GM23248 (cell line): ENCODE results near the gene CCBE1. TPM values are rescaled to one million over a fixed set of nuclear protein-coding genes. Genes with fewer than 3 reads are reported as not detected.
A peak's percentile ranks its signal among the peaks of the same experiment; 100 is the strongest.

Source experiments
- DNase-seq: peaks from one replicate; pipeline ENCODE4 v3.0.0-alpha.2; 2015
- H2AFZ ChIP-seq: fragments of 200-600 bp; sonication (generic); 2 replicates; pipeline ENCODE4 v1.6.1; 2016; ENCODE audit warnings: antibody characterized with exemption
- H3F3A ChIP-seq: fragments of 200-600 bp; sonication (generic); 2 replicates; pipeline ENCODE4 v1.6.1; 2016; ENCODE audit warnings: mild to moderate bottlenecking, antibody characterized with exemption, mixed run types; ENCODE audit not compliant: insufficient read depth
- H3K27ac ChIP-seq: fragments of 200-600 bp; sonication (generic); 2 replicates; pipeline ENCODE4 v1.5.1; 2016; ENCODE audit warnings: mild to moderate bottlenecking
- H3K27me3 ChIP-seq: fragments of 200-600 bp; sonication (generic); replicated peaks from 2 replicates; pipeline ENCODE4 v1.6.1; 2016; ENCODE audit warnings: mild to moderate bottlenecking; ENCODE audit not compliant: insufficient read depth
- H3K36me3 ChIP-seq: fragments of 200-600 bp; sonication (generic); 2 replicates; pipeline ENCODE4 v1.6.1; 2016; ENCODE audit warnings: low read depth, mild to moderate bottlenecking
- H3K4me1 ChIP-seq: fragments of 200-600 bp; sonication (generic); 2 replicates; pipeline ENCODE4 v1.6.1; 2016; ENCODE audit warnings: mild to moderate bottlenecking; ENCODE audit not compliant: insufficient read depth
- H3K4me2 ChIP-seq: fragments of 200-600 bp; sonication (generic); one replicate; pipeline ENCODE4 v1.6.1; 2016; ENCODE audit warnings: mild to moderate bottlenecking; ENCODE audit not compliant: unreplicated experiment
- H3K4me3 ChIP-seq: fragments of 200-600 bp; sonication (generic); 2 replicates; pipeline ENCODE4 v1.5.1; 2016; ENCODE audit warnings: mild to moderate bottlenecking
- H3K79me2 ChIP-seq: fragments of 200-600 bp; sonication (generic); 2 replicates; pipeline ENCODE4 v1.6.1; 2016; ENCODE audit warnings: mild to moderate bottlenecking; ENCODE audit not compliant: insufficient read depth
- H3K9ac ChIP-seq: fragments of 200-600 bp; sonication (generic); 2 replicates; pipeline ENCODE4 v1.6.1; 2016; ENCODE audit warnings: mild to moderate bottlenecking
- H3K9me2 ChIP-seq: fragments of 200-600 bp; sonication (generic); 2 replicates; pipeline ENCODE4 v1.6.1; 2016; ENCODE audit warnings: mixed run types, mild to moderate bottlenecking, moderate library complexity; ENCODE audit not compliant: insufficient read depth
- H3K9me3 ChIP-seq: fragments of 200-600 bp; sonication (generic); one replicate; pipeline ENCODE4 v1.6.1; 2017; ENCODE audit warnings: low read depth
- H4K20me1 ChIP-seq: fragments of 200-600 bp; sonication (generic); 2 replicates; pipeline ENCODE4 v1.6.0; 2016; ENCODE audit not compliant: insufficient read depth
- EZH2 ChIP-seq: fragments of 200-600 bp; sonication (generic); IDR thresholded peaks from 2 replicates; pipeline ENCODE4 v1.6.1; 2018; ENCODE audit warnings: antibody characterized with exemption, mild to moderate bottlenecking; ENCODE audit not compliant: insufficient read depth, poor library complexity, severe bottlenecking
- EZH2phosphoT487 ChIP-seq: fragments of 200-600 bp; sonication (generic); IDR thresholded peaks from 2 replicates; pipeline ENCODE4 v1.6.1; 2018; ENCODE audit warnings: antibody characterized with exemption, moderate library complexity, mild to moderate bottlenecking, low read depth; ENCODE audit not compliant: insufficient read depth
- WGBS, 2 experiments: methylation state at CpG; one replicate each; pipeline ENCODE4 v1.1.6; 2015 to 2017; ENCODE audit warnings: low lambda C conversion rate in 2 of 2, low coverage in 1 of 2; ENCODE audit errors: missing lambda C conversion rate in 2 of 2; 5-methylcytosine and 5-hydroxymethylcytosine counted together
- in situ Hi-C: fragments of 300-500 bp; cut with MboI; formaldehyde crosslinking; loops from 2 replicates; pipeline ENCODE4 v1.15.0; 2020
- polyA plus RNA-seq: library from polyadenylated mRNA; unstranded; fragments of >200 nt; fragmentation: Nextera tagmentation; extraction: Ambion mirVana; gene quantifications from 2 replicates; pipeline ENCODE4 v1.2.1, GENCODE V29; 2016
- total RNA-seq: library from RNA; depleted of rRNA; stranded (reverse); fragments of >200 nt; shearing (Covaris generic); gene quantifications from 2 replicates; pipeline ENCODE4 v1.2.3, GENCODE V29; 2014

Gene CCBE1
- total and polyA plus RNA-seq, 2 experiments from 2014 or later, result 16.6 to 33.6 TPM

DNA sequence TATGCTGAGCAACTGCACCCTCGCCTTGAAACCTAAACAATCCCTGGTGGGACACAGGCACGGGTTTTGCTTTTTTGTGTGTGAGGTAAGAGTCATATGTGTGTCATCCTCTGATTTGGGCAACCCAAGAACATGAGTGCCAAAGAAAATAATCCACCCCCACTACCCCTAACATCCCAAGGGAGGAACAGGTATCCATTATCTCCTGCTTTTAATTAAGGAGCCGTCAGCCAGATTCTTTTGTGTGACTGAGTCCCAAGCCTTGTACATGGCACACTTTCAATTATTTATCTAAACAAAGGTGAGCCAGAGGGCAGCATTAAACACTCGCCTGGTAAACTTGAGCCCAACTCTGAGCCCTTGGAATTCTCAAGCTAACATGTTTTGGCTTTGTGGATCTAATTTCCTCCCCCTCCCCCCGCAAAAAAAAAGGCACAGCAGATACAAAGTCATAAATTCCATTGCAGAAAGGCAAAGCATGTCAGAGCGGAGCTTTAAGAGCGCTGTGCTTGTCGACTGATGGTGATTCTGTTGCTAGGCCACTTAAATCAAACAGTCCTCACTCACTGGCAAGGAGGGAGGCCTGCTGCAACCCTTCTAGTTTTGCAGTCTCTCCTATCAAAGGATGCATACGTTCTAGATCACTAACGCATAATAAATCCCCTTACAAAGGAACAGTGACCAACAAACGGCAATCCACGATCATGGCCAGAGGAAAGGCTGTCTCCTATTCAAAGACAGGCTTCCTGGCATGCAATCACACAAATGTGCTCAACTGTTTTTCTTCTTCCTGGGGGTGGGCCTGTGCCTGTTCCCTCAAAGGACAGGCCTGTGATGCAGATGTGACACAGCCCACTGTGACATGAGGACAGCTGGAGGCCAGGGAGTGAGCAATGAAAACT, 194.7 kb downstream of the CCBE1 start:
- H3K9me2 ChIP-seq, result no peaks in the 10 kb centered on the region
- TF ChIP-seq EZH2, result no peak
- TF ChIP-seq EZH2phosphoT487, result no peak
- H3K27ac ChIP-seq, result peak overlapping the region; percentile 54
- H3K9ac ChIP-seq, result peak overlapping the region; percentile 56
- no peaks in the 10 kb centered on the region for H4K20me1 ChIP-seq
- H3K36me3 ChIP-seq, result no peaks in the 10 kb centered on the region
- peaks cover 26% of the 10 kb centered on the region for H3K4me1 ChIP-seq
- peak; percentile 88 for DNase-seq
- peak overlapping the region; percentile 16 for H3K4me3 ChIP-seq
- in situ Hi-C loops, result no loop called here
- 6 to 7% methylated on average over 12 of the region's 12 CpGs for WGBS, 2 experiments
- no peaks in the 10 kb centered on the region for H3K9me3 ChIP-seq
- H2AFZ ChIP-seq, result no peak overlapping the region
- peak overlapping the region; percentile 55 for H3K4me2 ChIP-seq
- H3K27me3 ChIP-seq, result 0 out of 2 replicates have a peak, but pooled peaks cover 3% of the 10 kb centered on the region
- no peaks in the 10 kb centered on the region for H3K79me2 ChIP-seq
- H3F3A ChIP-seq, result peaks cover 18% of the 10 kb centered on the region

DNA sequence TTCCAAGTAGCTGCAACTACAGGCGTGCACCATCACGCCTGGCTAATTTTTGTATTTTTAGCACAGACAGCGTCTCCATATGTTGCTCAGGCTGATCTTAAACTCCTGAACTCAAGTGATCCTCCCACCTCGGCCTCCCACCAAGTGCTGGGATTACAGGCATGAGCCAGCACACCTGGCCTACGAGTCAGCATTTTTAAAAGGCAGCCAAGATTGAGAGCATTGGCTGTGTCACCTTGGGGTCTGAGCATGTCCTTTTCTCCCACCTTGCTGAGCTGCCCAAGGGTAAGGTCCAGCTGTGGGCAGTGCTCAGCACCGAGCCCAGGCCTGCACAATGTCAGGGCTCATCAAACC, 195.3 kb downstream of the CCBE1 start:
- peak overlapping the region; percentile 55 for H3K4me2 ChIP-seq
- no peak for DNase-seq
- H3K36me3 ChIP-seq, result no peaks in the 10 kb centered on the region
- no peaks in the 10 kb centered on the region for H3K79me2 ChIP-seq
- no peak overlapping the region for H2AFZ ChIP-seq
- H4K20me1 ChIP-seq, result no peaks in the 10 kb centered on the region
- no peak overlapping the region; the same call in 1 of the 2 replicates for H3K9ac ChIP-seq
- H3K27ac ChIP-seq, result 0 out of 2 replicates have a peak overlapping the region, but pooled peaks have one; percentile 54
- peaks cover 26% of the 10 kb centered on the region for H3K4me1 ChIP-seq
- H3K4me3 ChIP-seq, result no peak overlapping the region
- no peaks in the 10 kb centered on the region for H3K9me2 ChIP-seq
- H3F3A ChIP-seq, result peaks cover 18% of the 10 kb centered on the region; the same call in 1 of the 2 replicates
- no peak for TF ChIP-seq EZH2
- no peak for TF ChIP-seq EZH2phosphoT487
- in situ Hi-C loops, result no loop called here
- WGBS, 2 experiments, result 67 to 71% methylated on average over 6 of the region's 6 CpGs
- H3K27me3 ChIP-seq, result 0 out of 2 replicates have a peak, but pooled peaks cover 3% of the 10 kb centered on the region
- H3K9me3 ChIP-seq, result no peaks in the 10 kb centered on the region

DNA sequence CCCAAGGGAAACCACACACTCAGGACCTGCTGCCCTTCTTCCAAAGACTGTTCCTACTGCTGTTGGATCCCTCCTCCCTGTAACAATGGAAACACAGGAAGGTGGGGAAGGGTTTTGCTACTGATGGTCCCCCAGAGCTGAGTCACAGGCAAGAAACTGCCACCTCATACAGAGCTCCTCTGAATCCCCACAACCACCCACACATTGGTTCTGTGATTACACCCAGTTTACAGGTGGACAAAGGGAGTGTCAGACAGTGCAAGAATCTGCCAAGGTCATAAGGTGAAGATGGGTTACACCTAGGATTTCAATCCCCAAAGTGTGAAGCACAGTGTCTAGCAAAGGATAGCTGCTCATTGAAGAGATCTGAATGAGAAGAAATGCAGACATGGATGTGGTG, 196.5 kb downstream of the CCBE1 start:
- Histone ChIP-seq H2AFZ (no peak overlapping the region), H3K4me3 (no peak overlapping the region), H4K20me1 (no peaks in the 10 kb centered on the region), H3K36me3 (no peaks in the 10 kb centered on the region), H3K79me2 (no peaks in the 10 kb centered on the region), H3K4me2 (no peak overlapping the region), H3F3A (peaks cover 18% of the 10 kb centered on the region; the same call in 1 of the 2 replicates), H3K27ac (no peak overlapping the region), H3K27me3 (0 out of 2 replicates have a peak, but pooled peaks cover 3% of the 10 kb centered on the region), H3K4me1 (peaks cover 26% of the 10 kb centered on the region), H3K9ac (no peak overlapping the region), H3K9me3 (no peaks in the 10 kb centered on the region), H3K9me2 (no peaks in the 10 kb centered on the region)
- TF ChIP-seq EZH2, result no peak
- TF ChIP-seq EZH2phosphoT487, result no peak
- DNase-seq, result peak; percentile 23
- in situ Hi-C loops, result no loop called here

DNA sequence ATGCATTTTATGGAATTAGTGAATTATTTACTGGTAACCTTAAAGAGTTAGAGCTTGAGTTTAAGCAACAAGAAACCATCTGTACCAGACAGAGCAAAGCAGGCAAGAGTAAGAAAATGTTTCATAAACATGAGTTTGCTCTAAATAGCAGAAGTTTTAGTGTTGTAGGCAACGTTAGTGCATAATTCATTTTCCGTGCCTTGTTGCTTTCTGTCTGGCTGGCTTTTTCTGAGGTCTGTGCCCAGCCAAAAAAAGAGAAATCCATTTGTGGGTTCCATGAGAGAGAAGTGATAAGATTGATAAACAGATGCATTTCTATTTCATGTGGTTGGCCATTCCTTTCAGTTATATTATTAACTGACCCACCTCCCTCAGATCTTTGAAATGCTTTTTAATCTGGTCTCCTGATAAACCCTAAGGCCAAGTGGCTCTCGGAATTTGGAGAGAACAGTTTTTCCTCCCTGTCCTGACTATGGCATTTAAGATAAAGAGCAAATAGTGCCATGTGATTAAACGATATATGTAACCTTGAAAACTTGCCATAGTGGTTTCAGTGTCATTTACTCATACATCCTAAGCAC, 198.6 kb downstream of the CCBE1 start:
- peaks cover 20% of the 10 kb centered on the region for H3K4me1 ChIP-seq
- H3K27ac ChIP-seq, result no peak overlapping the region
- H3K4me2 ChIP-seq, result no peak overlapping the region
- in situ Hi-C loops, result no loop called here
- no peaks in the 10 kb centered on the region for H3K36me3 ChIP-seq
- H3K9me3 ChIP-seq, result no peaks in the 10 kb centered on the region
- no peaks in the 10 kb centered on the region for H3K79me2 ChIP-seq
- H4K20me1 ChIP-seq, result no peaks in the 10 kb centered on the region
- DNase-seq, result no peak
- H3K9me2 ChIP-seq, result no peaks in the 10 kb centered on the region
- H2AFZ ChIP-seq, result no peak overlapping the region
- no peak overlapping the region for H3K9ac ChIP-seq
- TF ChIP-seq EZH2 (no peak), EZH2phosphoT487 (no peak)
- WGBS, 2 experiments, result 76 to 84% methylated on average over 4 of the region's 4 CpGs
- peaks cover 14% of the 10 kb centered on the region; the same call in 1 of the 2 replicates for H3F3A ChIP-seq
- H3K4me3 ChIP-seq, result no peak overlapping the region
- H3K27me3 ChIP-seq, result 0 out of 2 replicates have a peak, but pooled peaks cover 3% of the 10 kb centered on the region
